HCT116 (cell line): Measurements from ENCODE around the gene DCAF8L2.

Source experiments
- CTCF ChIP-seq, 3 experiments: fragments of 200-600 bp in 1 of 3; sonication (generic) in 1 of 3; IDR thresholded peaks in 2 of 3; conservative IDR thresholded peaks in 1 of 3; 2 replicates each; pipeline ENCODE4 v1.5.1; 2012 to 2017; ENCODE audit warnings: low read depth in 2 of 3, low read length in 2 of 3, antibody characterized with exemption in 1 of 3, borderline replicate concordance in 1 of 3, control low read depth in 1 of 3, mild to moderate bottlenecking in 1 of 3, mixed read lengths in 1 of 3, mixed run types in 1 of 3, moderate library complexity in 1 of 3; ENCODE audit not compliant: insufficient read depth in 1 of 3
- REST ChIP-seq: IDR thresholded peaks from 2 replicates; pipeline ENCODE4 v1.6.1; 2012; ENCODE audit warnings: low read depth
- SIN3A ChIP-seq: IDR thresholded peaks from 2 replicates; pipeline ENCODE4 v1.6.1; 2012; ENCODE audit warnings: low read depth

- no peak for TF ChIP-seq REST
- TF ChIP-seq CTCF (IDR thresholded peaks at IDR 0.05 in 2 of 3, conservative IDR thresholded peaks at IDR 0.05 in 1 of 3; ENCODE audit: borderline replicate concordance in 1 of 3, insufficient read depth in 1 of 3, low read depth in 2 of 3, low read length in 2 of 3) = no peak
- no peak for TF ChIP-seq SIN3A
These were observed 66.4 kb downstream of the DCAF8L2 start for GRCh38 chrX:27656581-27656980.
